ENCODE measurements around the gene JAKMIP2. TPM values are rescaled to one million over a fixed set of nuclear protein-coding genes. Genes with fewer than 3 reads are reported as not detected.

Gene JAKMIP2
- total RNA-seq, 4 donors from 2014 or later = 0.20 TPM; not detected in 3

GRCh38 chr5:147563466-147564123 lies 218.9 kb downstream of the JAKMIP2 start:
- H3K27ac ChIP-seq = no peak overlapping the region
- H3K36me3 ChIP-seq = no peaks in the 10 kb centered on the region
- TF ChIP-seq, protein P1, sequence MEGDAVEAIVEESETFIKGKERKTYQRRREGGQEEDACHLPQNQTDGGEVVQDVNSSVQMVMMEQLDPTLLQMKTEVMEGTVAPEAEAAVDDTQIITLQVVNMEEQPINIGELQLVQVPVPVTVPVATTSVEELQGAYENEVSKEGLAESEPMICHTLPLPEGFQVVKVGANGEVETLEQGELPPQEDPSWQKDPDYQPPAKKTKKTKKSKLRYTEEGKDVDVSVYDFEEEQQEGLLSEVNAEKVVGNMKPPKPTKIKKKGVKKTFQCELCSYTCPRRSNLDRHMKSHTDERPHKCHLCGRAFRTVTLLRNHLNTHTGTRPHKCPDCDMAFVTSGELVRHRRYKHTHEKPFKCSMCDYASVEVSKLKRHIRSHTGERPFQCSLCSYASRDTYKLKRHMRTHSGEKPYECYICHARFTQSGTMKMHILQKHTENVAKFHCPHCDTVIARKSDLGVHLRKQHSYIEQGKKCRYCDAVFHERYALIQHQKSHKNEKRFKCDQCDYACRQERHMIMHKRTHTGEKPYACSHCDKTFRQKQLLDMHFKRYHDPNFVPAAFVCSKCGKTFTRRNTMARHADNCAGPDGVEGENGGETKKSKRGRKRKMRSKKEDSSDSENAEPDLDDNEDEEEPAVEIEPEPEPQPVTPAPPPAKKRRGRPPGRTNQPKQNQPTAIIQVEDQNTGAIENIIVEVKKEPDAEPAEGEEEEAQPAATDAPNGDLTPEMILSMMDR (IDR thresholded peaks at IDR 0.05 in 4 of 5, conservative IDR thresholded peaks at IDR 0.05 in 1 of 5) = no peak
- TF ChIP-seq POLR2A (IDR thresholded peaks at IDR 0.05) = no peak
- DNase-seq (no peak), ATAC-seq (no peak)
- no peaks in the 10 kb centered on the region for H3K4me1 ChIP-seq
- intact Hi-C loops (cut with DNase I; ENCODE audit: low total_unique reads) (no loop called here), in situ Hi-C loops (cut with MboI; ENCODE audit: low sequenced_read_pairs in 4 of 4) (loop anchor here in 2 of 4 donors (5.0 to 25.0 kb wide), 3 partner anchors 101 to 339 kb away; no protein-coding TSS in a partner anchor)
- no peaks in the 10 kb centered on the region for H3K27me3 ChIP-seq
- H3K9me3 ChIP-seq = no peaks in the 10 kb centered on the region
- no peak overlapping the region for H3K4me3 ChIP-seq

- ATAC-seq = no peak
- Histone ChIP-seq H3K36me3 (no peaks in the 10 kb centered on the region), H3K27ac (no peak overlapping the region), H3K4me1 (no peaks in the 10 kb centered on the region), H3K9me3 (no peaks in the 10 kb centered on the region), H3K27me3 (no peaks in the 10 kb centered on the region), H3K4me3 (no peak overlapping the region)
- intact Hi-C loops (cut with DNase I; ENCODE audit: low total_unique reads) (no loop called here), in situ Hi-C loops (cut with MboI; ENCODE audit: low sequenced_read_pairs in 4 of 4) (loop anchor here in 2 of 4 donors (5.0 to 25.0 kb wide), 3 partner anchors 99 to 337 kb away; no protein-coding TSS in a partner anchor)
- TF ChIP-seq POLR2A (IDR thresholded peaks at IDR 0.05) = no peak
- TF ChIP-seq, protein P1 (IDR thresholded peaks at IDR 0.05 in 4 of 5, conservative IDR thresholded peaks at IDR 0.05 in 1 of 5) = no peak
- DNase-seq = no peak
Measured at GRCh38 chr5:147561435-147561834, 221.1 kb downstream of the JAKMIP2 start.

DNA sequence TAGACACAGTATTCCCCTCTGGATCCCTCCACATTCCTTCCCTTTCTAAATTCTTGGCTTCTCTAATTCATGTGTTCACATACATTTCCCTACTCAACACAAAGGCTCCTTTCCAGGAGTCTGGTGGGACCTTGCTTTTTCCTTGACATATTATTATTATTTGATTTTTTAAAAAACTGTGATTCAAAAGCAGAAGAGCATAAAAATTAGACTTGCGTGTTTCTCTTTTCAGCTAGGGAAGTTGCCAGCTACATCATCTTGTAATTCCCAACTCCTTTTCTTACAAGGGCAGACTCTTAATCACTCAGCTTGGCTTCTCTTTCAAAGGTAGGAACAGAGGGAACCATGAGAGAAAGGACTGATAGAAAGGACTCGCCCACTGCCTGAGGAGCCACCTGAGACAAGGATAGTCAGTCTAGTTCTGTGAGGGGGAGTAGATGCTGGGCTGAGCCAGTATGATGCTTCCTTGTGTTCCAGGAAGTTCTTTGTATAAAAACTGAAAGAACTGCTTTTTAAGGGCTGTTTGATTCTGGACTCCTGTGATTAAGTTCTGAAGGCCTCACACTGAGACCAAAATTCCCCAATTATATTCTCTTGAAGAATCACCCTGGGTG lies 221.7 kb downstream of the JAKMIP2 start:
- H3K36me3 ChIP-seq = no peaks in the 10 kb centered on the region
- intact Hi-C loops (cut with DNase I; ENCODE audit: low total_unique reads) = no loop called here
- in situ Hi-C loops (cut with MboI; ENCODE audit: low sequenced_read_pairs in 4 of 4) = loop anchor here in 2 of 4 donors (5.0 to 25.0 kb wide), 3 partner anchors 99 to 336 kb away; no protein-coding TSS in a partner anchor
- no peak overlapping the region for H3K4me3 ChIP-seq
- no peak for ATAC-seq
- no peak overlapping the region for H3K27ac ChIP-seq
- no peaks in the 10 kb centered on the region for H3K4me1 ChIP-seq
- DNase-seq = no peak
- TF ChIP-seq, protein P1 (IDR thresholded peaks at IDR 0.05 in 4 of 5, conservative IDR thresholded peaks at IDR 0.05 in 1 of 5) = no peak
- TF ChIP-seq POLR2A (IDR thresholded peaks at IDR 0.05) = no peak
- H3K9me3 ChIP-seq = no peaks in the 10 kb centered on the region
- no peaks in the 10 kb centered on the region for H3K27me3 ChIP-seq

DNA sequence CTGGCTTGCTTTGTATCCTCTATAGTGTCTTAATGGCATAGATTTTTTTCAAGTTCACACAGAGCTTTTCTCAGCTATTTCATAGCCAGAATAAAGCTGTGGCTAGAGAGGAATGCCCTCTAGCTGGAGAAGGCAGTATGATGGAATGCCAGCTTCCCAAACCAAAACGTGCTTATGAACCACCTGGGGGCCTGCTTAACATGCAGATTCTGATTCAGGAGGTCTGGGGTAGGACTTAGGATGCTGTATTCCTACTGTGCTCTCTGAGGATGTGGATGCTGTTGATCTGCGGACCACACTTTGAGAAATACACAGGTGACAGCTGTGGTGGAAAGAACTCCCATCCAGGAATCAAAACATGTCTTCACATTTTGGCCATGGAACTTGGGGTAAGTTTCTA lies 222.8 kb downstream of the JAKMIP2 start:
- no peaks in the 10 kb centered on the region for H3K9me3 ChIP-seq
- TF ChIP-seq, protein P1 (IDR thresholded peaks at IDR 0.05 in 4 of 5, conservative IDR thresholded peaks at IDR 0.05 in 1 of 5) = no peak
- TF ChIP-seq POLR2A (IDR thresholded peaks at IDR 0.05) = no peak
- H3K36me3 ChIP-seq = no peaks in the 10 kb centered on the region
- no peak overlapping the region for H3K4me3 ChIP-seq
- no peak for ATAC-seq
- peaks cover 0 to 1% of the 10 kb centered on the region in 2 donors for H3K4me1 ChIP-seq
- DNase-seq = no peak
- intact Hi-C loops (cut with DNase I; ENCODE audit: low total_unique reads) (loop anchor here (1.0 to 5.0 kb wide), 4 partner anchors 52 to 335 kb away; no protein-coding TSS in a partner anchor), in situ Hi-C loops (cut with MboI; ENCODE audit: low sequenced_read_pairs in 4 of 4) (loop anchor here (5.0 to 25.0 kb wide), 5 partner anchors 97 to 335 kb away; no protein-coding TSS in a partner anchor)
- H3K27ac ChIP-seq = no peak overlapping the region
- no peaks in the 10 kb centered on the region for H3K27me3 ChIP-seq

All from gastrocnemius medialis (tissue), 4 donors.